ENCODE measurements around the gene OR52E5.

The OR52E5 gene

GRCh38 chr11:5937868-5938602, 45.0 kb downstream of the OR52E5 start:
- in situ Hi-C loops (cut with HindIII; ENCODE audit: low pct_ligation_motif_present, low sequenced_read_pairs) = no loop called here
- no peak overlapping the region for H3K4me3 ChIP-seq (ENCODE audit: low read depth, low read length)
- H3K27me3 ChIP-seq (replicated peaks) = no peaks in the 10 kb centered on the region
- H3K27ac ChIP-seq = no peak overlapping the region
- TF ChIP-seq CTCF (IDR thresholded peaks at IDR 0.05; ENCODE audit: low read depth, low read length, missing control alignments) = no peak
- H3K36me3 ChIP-seq (replicated peaks) = no peaks in the 10 kb centered on the region
- no peak for DNase-seq

- no peaks in the 10 kb centered on the region for H3K36me3 ChIP-seq (replicated peaks)
- in situ Hi-C loops (cut with HindIII; ENCODE audit: low pct_ligation_motif_present, low sequenced_read_pairs) = no loop called here
- no peak for DNase-seq
- no peak overlapping the region for H3K4me3 ChIP-seq (ENCODE audit: low read depth, low read length)
- TF ChIP-seq CTCF (IDR thresholded peaks at IDR 0.05; ENCODE audit: low read depth, low read length, missing control alignments) = no peak
- H3K27ac ChIP-seq = no peak overlapping the region
- no peaks in the 10 kb centered on the region for H3K27me3 ChIP-seq (replicated peaks)
Measured at GRCh38 chr11:5938603-5938965, 45.6 kb downstream of the OR52E5 start.

- in situ Hi-C loops (cut with HindIII; ENCODE audit: low pct_ligation_motif_present, low sequenced_read_pairs) = no loop called here
- H3K27ac ChIP-seq = no peak overlapping the region
- H3K27me3 ChIP-seq (replicated peaks) = no peaks in the 10 kb centered on the region
- no peak for TF ChIP-seq CTCF (IDR thresholded peaks at IDR 0.05; ENCODE audit: low read depth, low read length, missing control alignments)
- H3K36me3 ChIP-seq (replicated peaks) = no peaks in the 10 kb centered on the region
- H3K4me3 ChIP-seq (ENCODE audit: low read depth, low read length) = no peak overlapping the region
- no peak for DNase-seq
Measured at GRCh38 chr11:5940748-5941147, 47.7 kb downstream of the OR52E5 start.

GRCh38 chr11:5941951-5942350, 48.9 kb downstream of the OR52E5 start, which contains the start of gene OR56A3:
Gene OR56A3 (plus strand): TSS chr11:5942251. CDS start chr11:5947347, 5,096 bp downstream.
- Histone ChIP-seq H3K4me3 (ENCODE audit: low read depth, low read length) (no peak within 1 kb of the TSS), H3K36me3 (replicated peaks) (no peaks in the 10 kb centered on the region), H3K27me3 (replicated peaks) (no peaks in the 10 kb centered on the region), H3K27ac (no peak within 1 kb of the TSS)
- TF ChIP-seq CTCF (IDR thresholded peaks at IDR 0.05; ENCODE audit: low read depth, low read length, missing control alignments) = no peak
- DNase-seq = no peak
- in situ Hi-C loops (cut with HindIII; ENCODE audit: low pct_ligation_motif_present, low sequenced_read_pairs) = no loop called here

All from brain microvascular endothelial cell (primary cell).